ENCODE measurements around the gene TDRD9.

Gene TDRD9, protein sequence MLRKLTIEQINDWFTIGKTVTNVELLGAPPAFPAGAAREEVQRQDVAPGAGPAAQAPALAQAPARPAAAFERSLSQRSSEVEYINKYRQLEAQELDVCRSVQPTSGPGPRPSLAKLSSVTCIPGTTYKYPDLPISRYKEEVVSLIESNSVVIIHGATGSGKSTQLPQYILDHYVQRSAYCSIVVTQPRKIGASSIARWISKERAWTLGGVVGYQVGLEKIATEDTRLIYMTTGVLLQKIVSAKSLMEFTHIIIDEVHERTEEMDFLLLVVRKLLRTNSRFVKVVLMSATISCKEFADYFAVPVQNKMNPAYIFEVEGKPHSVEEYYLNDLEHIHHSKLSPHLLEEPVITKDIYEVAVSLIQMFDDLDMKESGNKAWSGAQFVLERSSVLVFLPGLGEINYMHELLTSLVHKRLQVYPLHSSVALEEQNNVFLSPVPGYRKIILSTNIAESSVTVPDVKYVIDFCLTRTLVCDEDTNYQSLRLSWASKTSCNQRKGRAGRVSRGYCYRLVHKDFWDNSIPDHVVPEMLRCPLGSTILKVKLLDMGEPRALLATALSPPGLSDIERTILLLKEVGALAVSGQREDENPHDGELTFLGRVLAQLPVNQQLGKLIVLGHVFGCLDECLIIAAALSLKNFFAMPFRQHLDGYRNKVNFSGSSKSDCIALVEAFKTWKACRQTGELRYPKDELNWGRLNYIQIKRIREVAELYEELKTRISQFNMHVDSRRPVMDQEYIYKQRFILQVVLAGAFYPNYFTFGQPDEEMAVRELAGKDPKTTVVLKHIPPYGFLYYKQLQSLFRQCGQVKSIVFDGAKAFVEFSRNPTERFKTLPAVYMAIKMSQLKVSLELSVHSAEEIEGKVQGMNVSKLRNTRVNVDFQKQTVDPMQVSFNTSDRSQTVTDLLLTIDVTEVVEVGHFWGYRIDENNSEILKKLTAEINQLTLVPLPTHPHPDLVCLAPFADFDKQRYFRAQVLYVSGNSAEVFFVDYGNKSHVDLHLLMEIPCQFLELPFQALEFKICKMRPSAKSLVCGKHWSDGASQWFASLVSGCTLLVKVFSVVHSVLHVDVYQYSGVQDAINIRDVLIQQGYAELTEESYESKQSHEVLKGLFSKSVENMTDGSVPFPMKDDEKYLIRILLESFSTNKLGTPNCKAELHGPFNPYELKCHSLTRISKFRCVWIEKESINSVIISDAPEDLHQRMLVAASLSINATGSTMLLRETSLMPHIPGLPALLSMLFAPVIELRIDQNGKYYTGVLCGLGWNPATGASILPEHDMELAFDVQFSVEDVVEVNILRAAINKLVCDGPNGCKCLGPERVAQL (N-terminal part only)

DNA sequence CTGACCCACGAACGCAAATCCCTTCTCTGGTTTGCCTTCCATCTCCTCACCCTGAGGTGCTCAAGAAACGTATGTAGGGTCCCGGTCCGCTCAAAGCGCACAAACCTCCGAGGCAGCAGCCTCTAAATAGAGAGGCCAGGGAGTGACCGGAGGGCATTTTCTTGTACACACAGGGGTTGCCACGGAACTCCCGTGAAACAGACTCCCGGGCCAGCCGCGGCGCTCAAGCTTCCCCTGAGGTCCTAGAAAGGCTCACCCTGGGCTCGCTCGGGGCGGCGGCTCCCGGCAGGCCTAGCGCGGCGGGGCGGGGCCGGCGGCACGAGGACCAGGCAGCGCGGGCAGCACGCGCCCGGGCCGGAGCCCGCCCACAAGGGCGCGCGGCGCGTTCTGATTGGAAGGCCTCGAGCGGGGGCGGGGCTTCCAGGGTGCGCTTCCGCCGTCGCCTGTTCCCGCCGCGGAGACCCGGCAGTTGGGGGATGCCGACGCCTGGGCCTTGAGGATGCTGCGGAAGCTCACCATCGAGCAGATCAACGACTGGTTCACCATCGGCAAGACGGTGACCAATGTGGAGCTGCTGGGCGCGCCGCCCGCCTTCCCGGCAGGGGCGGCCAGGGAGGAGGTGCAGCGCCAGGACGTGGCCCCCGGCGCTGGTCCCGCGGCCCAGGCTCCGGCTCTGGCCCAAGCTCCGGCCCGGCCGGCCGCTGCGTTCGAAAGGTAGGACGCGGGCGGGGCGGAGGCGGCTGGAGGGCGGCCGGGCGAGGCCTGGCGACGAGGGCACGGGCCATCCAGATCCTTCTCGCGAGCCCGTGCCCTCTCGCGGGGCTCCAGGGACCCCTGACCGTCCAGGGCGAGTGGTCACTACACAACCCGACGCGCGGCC, at the start of gene TDRD9:
TSS of gene TDRD9 (plus strand) at position 446 of the 880 bp plus-strand sequence. CDS start at position 500, 54 bp downstream.
- ChIA-PET CTCF (interaction anchor here (1.5 kb wide), 1 partner anchor 18 kb away, joined by 3 read pairs; no protein-coding TSS in a partner anchor), POLR2A (no interaction called here)

DNA sequence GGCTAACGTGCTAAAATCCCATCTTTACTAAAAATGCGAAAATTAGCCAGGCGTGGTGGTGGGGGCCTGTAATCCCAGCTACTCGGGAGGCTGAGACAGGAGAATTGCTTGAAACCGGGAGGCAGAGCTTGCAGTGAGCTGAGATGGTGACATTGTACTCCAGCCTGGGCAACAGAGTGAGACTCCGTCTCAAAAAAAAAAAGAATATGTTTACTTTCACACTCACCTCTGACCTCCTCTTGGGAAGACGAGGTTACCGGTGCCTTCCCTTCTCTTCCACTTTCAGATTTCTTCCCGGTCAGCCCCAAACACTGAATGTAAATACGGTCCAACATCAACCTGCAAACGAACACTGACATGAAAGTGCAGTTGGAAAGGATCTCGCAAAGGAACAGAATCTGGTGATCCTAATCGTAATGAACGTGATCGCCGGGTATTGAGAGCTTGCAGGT, 49.1 kb upstream of the TDRD9 start:
- POLR2A ChIA-PET = no interaction called here
- no peak for DNase-seq (ENCODE audit: extremely low spot score)
- CTCF ChIA-PET = interaction anchor here (1.2 to 6.1 kb wide), 4 partner anchors 12 to 43 kb away, joined by 3 to 33 read pairs (median 5); no protein-coding TSS in a partner anchor
- TF ChIP-seq, protein P1, sequence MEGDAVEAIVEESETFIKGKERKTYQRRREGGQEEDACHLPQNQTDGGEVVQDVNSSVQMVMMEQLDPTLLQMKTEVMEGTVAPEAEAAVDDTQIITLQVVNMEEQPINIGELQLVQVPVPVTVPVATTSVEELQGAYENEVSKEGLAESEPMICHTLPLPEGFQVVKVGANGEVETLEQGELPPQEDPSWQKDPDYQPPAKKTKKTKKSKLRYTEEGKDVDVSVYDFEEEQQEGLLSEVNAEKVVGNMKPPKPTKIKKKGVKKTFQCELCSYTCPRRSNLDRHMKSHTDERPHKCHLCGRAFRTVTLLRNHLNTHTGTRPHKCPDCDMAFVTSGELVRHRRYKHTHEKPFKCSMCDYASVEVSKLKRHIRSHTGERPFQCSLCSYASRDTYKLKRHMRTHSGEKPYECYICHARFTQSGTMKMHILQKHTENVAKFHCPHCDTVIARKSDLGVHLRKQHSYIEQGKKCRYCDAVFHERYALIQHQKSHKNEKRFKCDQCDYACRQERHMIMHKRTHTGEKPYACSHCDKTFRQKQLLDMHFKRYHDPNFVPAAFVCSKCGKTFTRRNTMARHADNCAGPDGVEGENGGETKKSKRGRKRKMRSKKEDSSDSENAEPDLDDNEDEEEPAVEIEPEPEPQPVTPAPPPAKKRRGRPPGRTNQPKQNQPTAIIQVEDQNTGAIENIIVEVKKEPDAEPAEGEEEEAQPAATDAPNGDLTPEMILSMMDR (IDR thresholded peaks at IDR 0.05; ENCODE audit: control extremely low read depth, extremely low read depth, low read depth, missing control alignments) = no peak

More for the DNA sequence above, at the start of gene TDRD9:
- DNase-seq (ENCODE audit: extremely low spot score) = no peak
- TF ChIP-seq, protein P1 (IDR thresholded peaks at IDR 0.05; ENCODE audit: control extremely low read depth, extremely low read depth, low read depth, missing control alignments) = no peak

DNA sequence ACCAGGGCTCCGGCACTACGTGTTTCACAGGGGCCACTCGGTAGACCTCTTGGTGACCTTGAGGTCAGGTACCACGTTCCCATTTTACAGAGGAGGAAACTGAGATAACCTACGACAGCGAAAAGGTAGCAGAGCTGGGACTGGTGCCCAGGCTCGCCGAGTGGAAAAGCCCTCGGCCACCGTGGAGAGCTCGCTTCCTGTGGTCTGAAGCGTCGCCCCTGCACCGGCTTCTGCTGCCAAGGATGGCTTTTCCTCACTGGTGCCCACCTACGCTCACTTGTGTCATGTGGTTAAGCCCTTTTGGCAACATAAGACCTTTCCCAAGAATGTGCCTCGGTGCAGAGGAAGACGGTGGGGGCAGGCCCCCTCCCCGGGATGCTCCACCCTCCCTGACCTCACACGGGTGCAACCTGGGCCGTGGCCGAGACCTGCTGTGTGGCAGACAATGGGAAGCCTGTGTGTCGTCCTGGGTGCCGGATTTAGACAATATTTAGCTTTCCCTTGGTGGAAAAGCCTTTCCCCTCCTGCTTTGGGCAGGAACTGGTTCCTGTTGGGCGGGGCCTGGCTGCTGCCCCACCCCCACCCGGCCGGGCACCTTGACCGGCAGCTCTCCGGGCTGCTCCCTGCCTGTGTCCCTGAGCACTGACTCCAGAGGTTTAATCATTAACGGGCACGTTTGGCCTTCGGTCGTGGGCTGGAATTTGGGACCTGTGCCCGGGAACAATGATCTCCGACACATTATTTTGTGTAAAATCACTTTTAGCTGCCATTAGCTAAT, 48.5 kb upstream of the TDRD9 start:
- ChIA-PET CTCF (interaction anchor here (0.9 to 6.1 kb wide), 5 partner anchors 13 to 42 kb away, joined by 3 to 33 read pairs (median 3); no protein-coding TSS in a partner anchor), POLR2A (interaction anchor here (0.6 kb wide), 1 partner anchor 121 kb away, joined by 3 read pairs; no protein-coding TSS in a partner anchor)

DNA sequence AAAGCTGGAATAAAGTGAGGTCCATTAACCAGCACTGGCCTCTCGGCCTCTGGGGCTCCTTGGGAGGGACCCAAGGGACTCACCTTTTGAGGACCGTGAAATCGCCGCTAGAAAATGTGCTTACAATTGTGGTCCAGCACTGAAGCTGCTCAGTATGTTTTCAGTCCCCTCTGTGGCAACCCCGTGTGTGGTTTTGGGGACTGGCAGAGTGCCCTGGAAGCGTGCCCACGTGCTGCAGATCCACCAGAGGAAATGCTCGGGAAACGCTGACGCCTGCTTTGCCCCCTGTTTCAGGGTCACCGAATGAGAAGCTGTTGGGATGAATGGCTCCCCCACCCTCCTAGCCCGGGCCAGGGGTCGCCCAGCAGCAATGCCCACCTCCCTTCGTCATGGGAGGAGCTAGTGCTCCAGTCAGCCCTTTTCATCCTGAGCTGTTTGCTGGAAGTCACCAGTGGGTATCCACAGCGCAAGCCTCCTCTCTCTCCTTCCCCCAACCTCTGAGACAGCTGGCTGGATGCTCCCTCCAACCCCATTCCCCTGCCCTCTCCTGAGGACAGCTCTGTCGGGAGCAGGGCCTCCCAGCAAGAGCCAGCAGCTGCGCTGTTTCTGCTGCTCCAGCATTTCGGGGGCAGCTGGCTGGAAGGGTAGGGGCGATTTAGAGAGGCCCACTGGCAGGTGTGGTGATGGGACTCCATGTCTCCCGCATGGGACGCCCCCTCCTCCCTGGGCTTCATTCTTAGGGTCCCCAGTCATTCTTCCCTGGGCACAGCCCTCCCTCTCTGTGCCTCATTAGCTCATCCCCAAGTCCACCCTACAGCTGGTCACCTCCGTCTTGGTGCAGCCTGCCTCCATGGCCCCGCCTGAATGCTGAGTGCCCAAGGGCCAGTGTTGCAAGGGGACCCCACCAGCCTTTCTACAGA, 47.6 kb upstream of the TDRD9 start:
- DNase-seq (ENCODE audit: extremely low spot score) = no peak
- TF ChIP-seq, protein P1 (IDR thresholded peaks at IDR 0.05; ENCODE audit: control extremely low read depth, extremely low read depth, low read depth, missing control alignments) = no peak
- ChIA-PET POLR2A (interaction anchor here (0.6 kb wide), 2 partner anchors 122 to 280 kb away, joined by 3 to 4 read pairs; no protein-coding TSS in a partner anchor), CTCF (interaction anchor here (0.8 to 6.1 kb wide), 8 partner anchors 8 to 41 kb away, joined by 3 to 33 read pairs (median 3); no protein-coding TSS in a partner anchor)

More for the DNA sequence above, 48.5 kb upstream of the TDRD9 start:
- TF ChIP-seq, protein P1 (IDR thresholded peaks at IDR 0.05; ENCODE audit: control extremely low read depth, extremely low read depth, low read depth, missing control alignments) = no peak
- no peak for DNase-seq (ENCODE audit: extremely low spot score)

All from GM10248 (cell line).